Measurements from ENCODE around the gene ARFGAP1.

The ARFGAP1 gene

GRCh38 chr20:63272105-63273058 lies at the start of gene ARFGAP1:
ARFGAP1 (plus strand) TSS chr20:63272813; CDS start chr20:63275581, 2,768 bp downstream.
- in situ Hi-C loops (cut with MboI; ENCODE audit: low sequenced_read_pairs): no loop called here

DNA sequence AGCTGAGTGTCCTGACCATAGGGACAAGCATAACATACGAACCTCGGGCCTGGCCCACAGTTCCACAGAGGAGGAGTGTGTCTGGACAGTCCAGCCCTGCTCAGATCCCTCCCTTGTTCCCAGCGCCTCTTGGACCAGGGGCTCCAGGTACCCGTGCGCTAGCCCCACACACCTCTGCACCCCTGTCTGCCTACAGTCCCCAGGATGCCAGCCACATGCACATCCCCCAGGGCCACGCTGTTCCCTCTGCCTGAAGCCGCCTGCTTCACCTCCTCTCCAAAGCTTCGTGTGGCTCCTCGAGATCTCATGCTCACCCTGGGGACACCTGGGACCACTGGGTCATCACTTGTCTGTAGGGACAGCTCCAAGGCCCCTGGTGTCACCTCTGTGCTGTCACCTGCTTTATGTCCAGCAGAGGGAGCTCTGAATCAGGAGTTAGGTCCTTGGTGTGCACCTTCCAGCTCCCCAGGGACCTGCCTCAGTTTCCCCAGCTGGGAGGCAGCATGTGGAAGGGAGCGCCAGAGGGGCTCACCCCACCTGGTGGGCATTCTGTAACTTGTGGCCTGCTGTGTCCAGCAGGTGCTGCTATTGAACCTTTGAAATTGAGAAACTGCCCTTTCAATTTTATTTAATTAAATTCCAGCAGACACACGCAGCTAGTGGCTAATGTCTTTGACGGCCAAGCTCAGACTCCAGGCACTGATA lies 49.3 kb upstream of the ARFGAP1 start:
- in situ Hi-C loops (cut with MboI; ENCODE audit: low sequenced_read_pairs): no loop called here

DNA sequence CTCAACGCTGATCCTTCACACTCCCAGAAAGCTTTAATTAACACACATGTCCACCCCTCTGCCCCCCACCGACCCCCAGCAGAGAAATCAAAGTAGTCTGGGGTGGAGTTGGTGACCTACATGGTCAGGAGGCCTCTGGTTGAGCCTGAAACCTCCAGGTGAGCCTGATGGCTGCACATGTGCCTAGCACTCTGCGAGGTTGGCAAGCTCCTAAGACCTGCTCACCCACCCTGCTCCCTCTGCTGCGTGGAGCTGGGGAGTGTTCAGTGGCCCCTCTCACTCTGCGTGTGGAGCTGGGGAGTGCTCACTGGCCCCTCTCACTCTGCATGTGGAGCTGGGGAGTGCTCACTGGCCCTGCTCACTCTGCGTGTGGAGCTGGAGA lies 48.8 kb upstream of the ARFGAP1 start:
- in situ Hi-C loops (cut with MboI; ENCODE audit: low sequenced_read_pairs): no loop called here

- in situ Hi-C loops (cut with MboI; ENCODE audit: low sequenced_read_pairs): no loop called here
These were observed 48.1 kb upstream of the ARFGAP1 start for GRCh38 chr20:63224412-63225081.

GRCh38 chr20:63225082-63225454 lies 47.5 kb upstream of the ARFGAP1 start:
- in situ Hi-C loops (cut with MboI; ENCODE audit: low sequenced_read_pairs): no loop called here

- in situ Hi-C loops (cut with MboI; ENCODE audit: low sequenced_read_pairs): no loop called here
These were observed 46.3 kb upstream of the ARFGAP1 start for GRCh38 chr20:63226042-63226943.

DNA sequence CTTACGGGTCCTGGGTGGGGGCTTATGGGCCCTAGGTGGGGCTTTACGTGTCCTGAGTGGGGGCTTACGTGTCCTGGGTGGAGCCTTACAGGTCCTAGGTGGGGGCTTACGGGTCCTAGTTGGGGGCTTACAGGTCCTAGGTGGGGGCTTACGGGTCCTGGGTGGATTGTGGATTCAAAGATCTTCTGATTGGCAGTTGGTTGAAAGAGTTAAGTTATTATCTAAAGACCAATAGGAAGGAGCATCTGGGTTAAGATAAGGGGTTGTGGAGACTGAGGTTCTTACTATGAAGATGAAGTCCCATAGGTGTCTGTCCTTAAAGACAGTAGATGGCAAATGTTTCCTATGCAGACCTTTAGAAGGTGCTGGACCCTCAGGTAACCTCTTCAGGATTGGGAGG lies 45.4 kb upstream of the ARFGAP1 start:
- in situ Hi-C loops (cut with MboI; ENCODE audit: low sequenced_read_pairs): no loop called here

GRCh38 chr20:63228806-63229205 lies 43.8 kb upstream of the ARFGAP1 start:
- in situ Hi-C loops (cut with MboI; ENCODE audit: low sequenced_read_pairs): no loop called here

GRCh38 chr20:63230800-63231268 lies 41.8 kb upstream of the ARFGAP1 start:
- in situ Hi-C loops (cut with MboI; ENCODE audit: low sequenced_read_pairs): no loop called here

GRCh38 chr20:63232235-63233060 lies 40.2 kb upstream of the ARFGAP1 start:
- in situ Hi-C loops (cut with MboI; ENCODE audit: low sequenced_read_pairs): no loop called here

- in situ Hi-C loops (cut with MboI; ENCODE audit: low sequenced_read_pairs): no loop called here
These were observed 39.6 kb upstream of the ARFGAP1 start for GRCh38 chr20:63233061-63233344.

GRCh38 chr20:63233924-63234323 lies 38.7 kb upstream of the ARFGAP1 start:
- in situ Hi-C loops (cut with MboI; ENCODE audit: low sequenced_read_pairs): no loop called here

DNA sequence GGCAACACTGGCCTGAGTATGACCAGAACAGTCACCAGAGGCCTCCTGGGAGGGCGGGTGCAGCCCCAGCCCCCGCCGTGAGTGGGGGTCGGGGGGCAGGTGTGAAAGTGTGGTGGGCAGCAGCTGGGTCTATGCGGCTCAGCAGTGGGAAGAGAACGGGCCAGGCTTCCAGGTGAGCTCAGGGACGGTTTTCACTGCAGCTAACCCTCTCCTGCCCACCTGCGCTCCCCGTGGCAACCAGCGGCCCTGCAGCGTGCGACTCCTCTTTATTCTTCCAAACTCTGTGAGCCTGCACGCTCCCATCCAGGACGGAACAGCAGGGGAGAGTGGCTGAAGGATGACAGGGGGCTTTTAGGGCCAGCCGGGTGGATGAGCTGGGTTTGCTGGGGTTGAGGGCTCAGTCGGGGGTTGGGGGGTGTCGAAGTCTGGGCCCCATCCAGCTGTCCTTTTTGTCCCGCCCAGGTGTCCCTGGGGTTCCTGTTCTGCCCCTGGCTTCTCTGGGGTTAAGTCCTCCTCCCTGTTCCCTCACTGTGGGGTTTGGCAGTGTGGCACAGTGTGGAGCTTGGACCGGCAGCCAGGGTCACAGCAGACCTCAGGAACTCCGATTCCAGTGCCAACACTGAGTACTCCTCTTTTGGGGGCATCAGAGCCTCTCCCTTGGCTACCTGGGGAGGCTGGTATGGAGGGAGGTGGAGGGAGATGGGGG lies 37.8 kb upstream of the ARFGAP1 start:
- in situ Hi-C loops (cut with MboI; ENCODE audit: low sequenced_read_pairs): no loop called here

DNA sequence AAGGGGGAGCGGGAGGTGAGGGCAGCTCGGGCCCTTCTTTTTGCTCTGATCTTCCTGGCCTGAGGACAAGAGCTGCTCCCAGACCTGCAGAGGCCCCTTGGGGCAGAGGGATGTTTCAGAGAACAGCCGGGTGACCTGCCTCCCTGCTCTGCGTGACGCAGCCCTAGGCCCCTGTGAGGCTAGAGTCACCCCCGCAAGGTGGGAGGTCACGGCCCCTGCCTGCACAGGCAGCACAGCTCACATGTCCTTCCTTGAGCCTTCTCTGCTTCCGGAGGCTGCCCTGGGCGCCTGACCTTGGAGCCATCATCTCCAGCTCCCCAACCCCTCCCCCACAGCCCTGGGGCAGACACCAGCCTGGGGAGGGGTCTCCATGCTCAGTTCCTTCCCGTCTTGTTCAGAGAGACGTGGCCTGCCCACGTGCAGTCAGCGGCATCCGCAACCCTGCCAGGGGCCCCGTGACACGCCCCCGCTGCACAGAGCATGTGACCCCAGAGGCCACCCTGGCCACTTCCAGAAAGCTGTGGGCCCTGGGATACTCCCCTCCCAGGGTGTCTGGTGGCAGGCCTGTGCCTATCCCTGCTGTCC lies 37.1 kb upstream of the ARFGAP1 start, which contains the start of gene BIRC7:
Gene BIRC7 (plus strand): TSS at position 507 of the 585 bp plus-strand sequence. CDS start 192 bp downstream, outside the sequence.
- in situ Hi-C loops (cut with MboI; ENCODE audit: low sequenced_read_pairs): no loop called here

DNA sequence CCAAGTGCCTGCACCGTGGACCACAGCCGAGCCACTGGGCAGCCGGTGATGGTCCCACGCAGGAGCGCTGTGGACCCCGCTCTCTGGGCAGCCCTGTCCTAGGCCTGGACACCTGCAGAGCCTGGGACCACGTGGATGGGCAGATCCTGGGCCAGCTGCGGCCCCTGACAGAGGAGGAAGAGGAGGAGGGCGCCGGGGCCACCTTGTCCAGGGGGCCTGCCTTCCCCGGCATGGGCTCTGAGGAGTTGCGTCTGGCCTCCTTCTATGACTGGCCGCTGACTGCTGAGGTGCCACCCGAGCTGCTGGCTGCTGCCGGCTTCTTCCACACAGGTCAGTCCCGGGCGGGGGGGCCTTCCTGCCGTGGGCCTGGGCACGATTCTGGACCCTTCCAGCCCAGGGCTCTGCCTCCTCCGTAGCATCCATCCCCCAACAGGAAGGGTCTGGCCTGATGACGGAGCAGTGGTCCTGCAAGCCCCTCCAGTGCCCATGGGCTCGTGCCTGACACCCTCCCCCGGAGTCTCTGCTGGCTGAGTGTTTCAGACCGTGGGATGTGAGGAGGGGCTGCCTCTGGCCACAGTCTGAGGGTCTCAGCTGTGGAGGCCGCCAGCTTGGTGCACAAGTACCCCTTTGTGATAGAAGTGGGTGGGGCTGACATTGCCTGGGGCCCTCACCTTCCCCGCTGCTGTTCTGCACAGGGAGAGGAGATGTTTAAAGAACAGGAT lies 36.3 kb upstream of the ARFGAP1 start:
- in situ Hi-C loops (cut with MboI; ENCODE audit: low sequenced_read_pairs): no loop called here

- in situ Hi-C loops (cut with MboI; ENCODE audit: low sequenced_read_pairs): no loop called here
These were observed 34.6 kb upstream of the ARFGAP1 start for GRCh38 chr20:63238031-63238430.

GRCh38 chr20:63238514-63239125 lies 34.0 kb upstream of the ARFGAP1 start:
- in situ Hi-C loops (cut with MboI; ENCODE audit: low sequenced_read_pairs): no loop called here

DNA sequence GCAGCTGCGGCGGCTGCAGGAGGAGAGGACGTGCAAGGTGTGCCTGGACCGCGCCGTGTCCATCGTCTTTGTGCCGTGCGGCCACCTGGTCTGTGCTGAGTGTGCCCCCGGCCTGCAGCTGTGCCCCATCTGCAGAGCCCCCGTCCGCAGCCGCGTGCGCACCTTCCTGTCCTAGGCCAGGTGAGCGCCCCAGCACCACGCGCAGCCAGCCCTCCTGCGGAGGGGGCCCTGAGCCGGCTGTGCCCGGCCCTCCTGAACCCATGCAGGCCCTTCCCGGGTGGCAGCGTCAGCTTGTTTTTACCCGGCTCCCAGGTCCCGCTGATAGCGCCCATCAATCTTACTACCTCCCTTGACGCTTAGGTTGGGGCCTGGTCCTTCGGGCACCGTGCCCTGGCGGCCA lies 33.2 kb upstream of the ARFGAP1 start:
- in situ Hi-C loops (cut with MboI; ENCODE audit: low sequenced_read_pairs): no loop called here

Data from hTERT RPE-1 (cell line).